Subcutaneous adipose tissue (tissue), 4 donors: Measurements from ENCODE around the gene GNL3. TPM values are rescaled to one million over a fixed set of nuclear protein-coding genes. Genes with fewer than 3 reads are reported as not detected.

Experiments used
- CTCF ChIP-seq: fragments of 450-650 bp; IDR thresholded peaks from one replicate; pipeline ENCODE4 v1.5.1; 2016; ENCODE audit warnings: low read depth, mild to moderate bottlenecking, control low read depth, antibody characterized with exemption, moderate library complexity
- total RNA-seq, 4 donors: library from RNA; depleted of rRNA; stranded (reverse); fragments of >200 nt; gene quantifications; one replicate each; pipeline ENCODE4 v1.1.0, GENCODE V29; 2016

Gene GNL3
- total RNA-seq, 4 donors from 2014 or later: 37.3 to 90.5 (median 59.5) TPM

- no peak for TF ChIP-seq CTCF
Observed at GRCh38 chr3:52714335-52715302, 28.8 kb downstream of the GNL3 start.

GRCh38 chr3:52715714-52716305 lies 30.0 kb downstream of the GNL3 start:
- TF ChIP-seq CTCF: no peak

GRCh38 chr3:52719618-52720017 lies 33.8 kb downstream of the GNL3 start:
- TF ChIP-seq CTCF: no peak

- TF ChIP-seq CTCF: no peak
Observed at GRCh38 chr3:52721002-52721729, 35.3 kb downstream of the GNL3 start.

- no peak for TF ChIP-seq CTCF
Observed at GRCh38 chr3:52721730-52722008, 35.8 kb downstream of the GNL3 start.

- TF ChIP-seq CTCF: no peak
Observed at GRCh38 chr3:52722491-52722890, 36.7 kb downstream of the GNL3 start.

- TF ChIP-seq CTCF: no peak
Observed at GRCh38 chr3:52723935-52724334, 38.1 kb downstream of the GNL3 start.
